CD4-positive, CD25-positive, alpha-beta regulatory T cell (primary cell): ENCODE measurements around the gene LCE5A. TPM values are rescaled to one million over a fixed set of nuclear protein-coding genes. Genes with fewer than 3 reads are reported as not detected.
"Not testable (repeated sequence)": the region's sequence is repeated elsewhere in the genome, so short reads cannot be mapped to it uniquely, and the experiment has no call there.

Source experiments
- ATAC-seq, 2 donors: fragments of 150-1000 bp; cut with Tn5 transposase; one replicate each; pipeline ENCODE4 v1.10.0; 2021; ENCODE audit warnings: low read depth in 2 of 2, moderate number of reproducible peaks in 2 of 2, moderate library complexity in 1 of 2
- DNase-seq, 3 donors: peaks; one replicate each; pipeline versions ENCODE4 v3.0.0 to v3.0.0-alpha.2; 2012 to 2022; ENCODE audit warnings: mixed read lengths in 1 of 3
- H3K27ac ChIP-seq: one replicate; pipeline ENCODE4 v1.7.0; 2013; ENCODE audit warnings: mild to moderate bottlenecking, low read length; ENCODE audit not compliant: insufficient read depth, poor library complexity, severe bottlenecking
- H3K27me3 ChIP-seq: one replicate; pipeline ENCODE4 v1.7.0; 2013; ENCODE audit warnings: low read length; ENCODE audit not compliant: control insufficient read depth, insufficient read depth
- H3K36me3 ChIP-seq: one replicate; pipeline ENCODE4 v1.7.0; 2013; ENCODE audit warnings: mild to moderate bottlenecking, low read length, moderate library complexity; ENCODE audit not compliant: control insufficient read depth, insufficient read depth
- H3K4me1 ChIP-seq: 2 replicates; pipeline ENCODE4 v1.7.0; 2013; ENCODE audit warnings: mild to moderate bottlenecking, low read length; ENCODE audit not compliant: insufficient read depth, control insufficient read depth, poor library complexity, severe bottlenecking
- H3K4me3 ChIP-seq: one replicate; pipeline ENCODE4 v1.7.0; 2013; ENCODE audit warnings: low read depth, mild to moderate bottlenecking, low read length, moderate library complexity
- H3K9me3 ChIP-seq, 2 experiments: 1 replicate in 1 of 2; 2 replicates in 1 of 2; pipeline ENCODE4 v1.7.0; 2013; ENCODE audit warnings: low read length in 2 of 2, mild to moderate bottlenecking in 1 of 2, moderate library complexity in 1 of 2; ENCODE audit not compliant: control insufficient read depth in 2 of 2
- H3K27ac Mint-ChIP-seq, 3 donors: one replicate each; pipeline ENCODE4 v1.8.0; 2020 to 2022; ENCODE audit warnings: mild to moderate bottlenecking in 3 of 3, mixed read lengths in 3 of 3, moderate library complexity in 2 of 3
- H3K27me3 Mint-ChIP-seq: one replicate; pipeline ENCODE4 v1.8.0; 2022; ENCODE audit warnings: mild to moderate bottlenecking, mixed read lengths
- H3K36me3 Mint-ChIP-seq: one replicate; pipeline ENCODE4 v1.8.0; 2020; ENCODE audit warnings: mixed read lengths
- H3K4me1 Mint-ChIP-seq, 4 donors: one replicate each; pipeline ENCODE4 v1.8.0; 2020 to 2022; ENCODE audit warnings: mixed read lengths in 4 of 4, mild to moderate bottlenecking in 1 of 4
- H3K4me3 Mint-ChIP-seq, 4 donors: one replicate each; pipeline ENCODE4 v1.8.0; 2020 to 2022; ENCODE audit warnings: mild to moderate bottlenecking in 4 of 4, mixed read lengths in 4 of 4, moderate library complexity in 3 of 4
- H3K9me3 Mint-ChIP-seq, 7 donors: one replicate each; pipeline ENCODE4 v1.8.0; 2020 to 2022; ENCODE audit warnings: mixed read lengths in 7 of 7, mild to moderate bottlenecking in 3 of 7, moderate library complexity in 2 of 7
- polyA plus RNA-seq, 4 donors: library from polyadenylated mRNA; unstranded; fragments of 300-500 nt; fragmentation: Illumina TruSeq; gene quantifications; one replicate each; pipeline ENCODE4 v1.2.3, GENCODE V29; 2021
- total RNA-seq: library from RNA; stranded (reverse); gene quantifications from one replicate; pipeline ENCODE4 v1.2.3, GENCODE V29; 2022

LCE5A gene
- total and polyA plus RNA-seq, 5 donors from 2014 or later, result not detected

DNA sequence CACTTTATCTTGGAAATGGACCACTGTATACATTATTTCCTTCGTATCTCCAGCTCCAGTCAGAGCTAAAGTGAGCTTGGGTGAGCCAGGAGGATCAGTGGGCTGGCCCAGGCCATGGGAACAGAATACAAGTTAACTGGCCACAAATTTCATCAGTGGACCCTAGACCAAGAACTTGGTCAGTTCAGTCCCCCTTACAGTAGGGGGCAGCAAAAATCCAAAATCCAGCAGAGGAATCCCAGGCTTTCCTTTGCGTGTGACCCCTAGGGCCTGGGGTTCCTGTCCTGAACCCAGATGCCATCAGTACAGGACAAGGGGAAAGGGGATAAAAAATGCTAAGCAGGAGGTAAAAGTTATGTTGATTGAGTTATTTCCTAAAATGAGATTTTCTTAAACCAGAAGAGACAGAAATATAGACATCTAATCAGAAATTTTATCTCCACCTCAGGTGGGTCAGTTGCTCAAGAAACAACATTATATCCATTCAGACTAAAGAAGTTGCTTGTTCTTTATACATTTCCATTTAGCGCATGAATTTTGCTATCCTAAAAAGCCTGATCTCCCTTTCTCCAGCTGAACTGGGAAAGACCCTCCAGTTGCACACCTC is 24.1 kb upstream of the LCE5A start:
- Mint-ChIP-seq H3K4me3 (no peak overlapping the region), H3K27ac (no peak overlapping the region), H3K36me3 (no peaks in the 10 kb centered on the region), H3K9me3 (peaks cover 0 to 8% (median 1%) of the 10 kb centered on the region in 7 donors), H3K27me3 (peaks cover 24% of the 10 kb centered on the region), H3K4me1 (peaks cover 0 to 5% (median 0%) of the 10 kb centered on the region in 4 donors)
- no peak overlapping the region for H3K4me3 ChIP-seq
- H3K27ac ChIP-seq, result no peak overlapping the region
- no peaks in the 10 kb centered on the region for H3K9me3 ChIP-seq
- ATAC-seq (no peak), DNase-seq (peak in 1 of 3 donors; percentile 3)
- H3K4me1 ChIP-seq, result no peaks in the 10 kb centered on the region
- H3K27me3 ChIP-seq, result no peaks in the 10 kb centered on the region
- no peaks in the 10 kb centered on the region for H3K36me3 ChIP-seq

DNA sequence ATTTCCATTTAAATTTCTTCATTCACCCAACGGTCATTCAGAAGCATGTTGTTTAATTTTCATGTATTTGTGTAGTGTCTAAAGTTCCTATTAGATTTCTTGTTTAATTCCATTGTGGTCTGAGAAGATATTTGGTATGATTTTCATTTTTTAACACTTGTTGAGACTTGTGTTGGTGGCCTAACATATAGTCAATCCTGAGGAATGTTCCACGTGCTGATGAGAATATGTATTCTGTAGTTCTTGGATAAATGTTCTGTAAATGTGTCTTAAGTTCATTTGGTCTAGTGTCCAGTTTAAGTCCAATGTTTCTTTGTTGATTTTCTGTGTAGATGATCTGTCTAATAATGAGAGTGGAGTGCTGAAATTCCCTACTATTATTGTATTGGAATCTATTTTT is 22.7 kb upstream of the LCE5A start:
- H3K27me3 ChIP-seq, result no peaks in the 10 kb centered on the region
- Mint-ChIP-seq H3K27ac (no peak overlapping the region), H3K4me3 (no peak overlapping the region), H3K9me3 (peaks cover 0 to 8% (median 1%) of the 10 kb centered on the region in 7 donors), H3K36me3 (no peaks in the 10 kb centered on the region), H3K4me1 (peaks cover 0 to 5% (median 0%) of the 10 kb centered on the region in 4 donors), H3K27me3 (peaks cover 24% of the 10 kb centered on the region)
- no peak overlapping the region for H3K4me3 ChIP-seq
- DNase-seq, result no peak
- no peak overlapping the region for H3K27ac ChIP-seq
- no peaks in the 10 kb centered on the region for H3K9me3 ChIP-seq
- no peaks in the 10 kb centered on the region for H3K36me3 ChIP-seq
- no peak for ATAC-seq
- no peaks in the 10 kb centered on the region for H3K4me1 ChIP-seq

DNA sequence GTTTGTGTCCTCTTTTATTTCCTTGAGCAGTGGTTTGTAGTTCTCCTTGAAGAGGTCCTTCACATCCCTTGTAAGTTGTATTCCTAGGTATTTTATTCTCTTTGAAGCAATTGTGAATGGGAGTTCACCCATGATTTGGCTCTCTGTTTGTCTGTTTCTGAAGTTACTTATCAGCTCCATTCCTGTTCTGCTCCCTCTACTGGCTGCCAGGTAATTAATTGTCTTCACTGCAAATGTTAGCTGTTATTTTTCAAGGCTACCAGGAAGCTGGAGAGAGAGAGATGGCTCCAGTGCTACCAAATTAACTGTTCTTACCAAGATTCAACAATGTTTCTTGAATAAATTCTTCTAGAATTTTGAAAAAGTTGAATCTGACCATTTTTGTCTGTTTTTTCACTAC is 19.1 kb upstream of the LCE5A start:
- H3K9me3 Mint-ChIP-seq, H3K4me1 ChIP-seq, H3K9me3 ChIP-seq, H3K4me1 Mint-ChIP-seq, ATAC-seq, H3K4me3 Mint-ChIP-seq, H3K4me3 ChIP-seq, H3K36me3 Mint-ChIP-seq, H3K27me3 Mint-ChIP-seq, H3K27ac ChIP-seq, H3K27ac Mint-ChIP-seq, H3K27me3 ChIP-seq, H3K36me3 ChIP-seq: not testable (repeated sequence)
- peak in 1 of 3 donors; percentile 6 for DNase-seq

DNA sequence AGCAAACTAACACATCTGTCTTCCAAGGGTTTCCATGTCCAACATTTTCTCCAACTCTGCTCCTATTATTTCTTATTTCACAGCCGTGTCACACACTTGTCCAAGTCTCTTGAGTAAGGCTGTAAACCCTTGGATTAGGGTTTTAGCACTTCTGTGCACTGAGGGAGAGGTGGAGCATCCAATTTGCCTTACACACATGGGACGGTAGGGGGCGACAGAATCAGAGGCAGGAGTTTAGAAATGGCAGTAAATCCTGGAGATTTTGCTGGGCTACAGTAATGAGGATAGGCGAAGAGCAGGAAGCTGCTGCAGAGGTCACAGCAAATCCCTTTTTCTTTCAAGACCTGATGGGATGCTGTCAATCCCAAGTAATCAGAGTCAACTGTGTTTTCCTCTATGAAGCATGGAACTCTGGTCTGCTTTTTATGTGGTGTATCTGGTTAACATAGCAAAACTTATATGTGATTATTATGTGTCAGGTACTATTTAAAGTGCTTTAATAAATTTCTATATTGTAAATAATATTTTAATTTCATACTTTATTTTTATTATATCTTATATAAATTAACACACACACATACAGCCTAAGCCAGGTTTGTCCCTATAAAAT is 15.4 kb upstream of the LCE5A start:
- peak in 1 of 3 donors; percentile 21 for DNase-seq
- H3K27ac Mint-ChIP-seq, result no peak overlapping the region
- H3K27ac ChIP-seq, result no peak overlapping the region

DNA sequence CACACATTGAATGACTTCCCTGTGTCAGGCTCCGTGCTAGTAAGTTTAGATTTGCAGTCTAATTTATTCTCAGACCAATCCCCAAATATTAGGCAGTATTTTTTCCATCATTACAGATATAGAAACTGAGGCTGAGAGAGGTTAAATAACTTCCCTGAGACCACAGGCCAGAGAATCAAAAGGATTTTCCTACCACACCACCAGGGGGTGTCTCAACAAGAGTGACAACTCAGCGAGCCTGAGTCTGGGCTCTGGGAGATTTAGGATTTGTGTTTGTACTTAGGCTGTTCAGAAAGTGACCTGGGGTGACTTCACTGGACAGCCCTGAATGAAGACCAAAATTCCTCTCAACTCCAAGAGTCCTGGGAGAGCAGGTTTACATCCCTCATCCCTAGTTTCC is 13.3 kb upstream of the LCE5A start:
- H3K27ac ChIP-seq, result no peak overlapping the region
- Mint-ChIP-seq H3K4me3 (no peak overlapping the region), H3K36me3 (no peaks in the 10 kb centered on the region), H3K27me3 (no peaks in the 10 kb centered on the region), H3K4me1 (no peaks in the 10 kb centered on the region), H3K9me3 (peaks cover 0 to 3% (median 0%) of the 10 kb centered on the region in 7 donors), H3K27ac (no peak overlapping the region)
- H3K27me3 ChIP-seq, result no peaks in the 10 kb centered on the region
- no peaks in the 10 kb centered on the region for H3K4me1 ChIP-seq
- peak in 1 of 3 donors; percentile 5 for DNase-seq
- H3K36me3 ChIP-seq, result no peaks in the 10 kb centered on the region
- no peaks in the 10 kb centered on the region for H3K9me3 ChIP-seq
- no peak for ATAC-seq
- H3K4me3 ChIP-seq, result no peak overlapping the region

More for the DNA sequence above, 15.4 kb upstream of the LCE5A start:
- H3K4me1 Mint-ChIP-seq, result no peaks in the 10 kb centered on the region
- no peaks in the 10 kb centered on the region for H3K36me3 Mint-ChIP-seq
- no peaks in the 10 kb centered on the region for H3K27me3 Mint-ChIP-seq
- H3K9me3 ChIP-seq, result no peaks in the 10 kb centered on the region
- H3K9me3 Mint-ChIP-seq, result peaks cover 0 to 3% (median 0%) of the 10 kb centered on the region in 7 donors
- no peaks in the 10 kb centered on the region for H3K36me3 ChIP-seq
- no peak overlapping the region for H3K4me3 ChIP-seq
- no peak overlapping the region for H3K4me3 Mint-ChIP-seq
- no peak for ATAC-seq
- H3K4me1 ChIP-seq, result no peaks in the 10 kb centered on the region
- H3K27me3 ChIP-seq, result no peaks in the 10 kb centered on the region

DNA sequence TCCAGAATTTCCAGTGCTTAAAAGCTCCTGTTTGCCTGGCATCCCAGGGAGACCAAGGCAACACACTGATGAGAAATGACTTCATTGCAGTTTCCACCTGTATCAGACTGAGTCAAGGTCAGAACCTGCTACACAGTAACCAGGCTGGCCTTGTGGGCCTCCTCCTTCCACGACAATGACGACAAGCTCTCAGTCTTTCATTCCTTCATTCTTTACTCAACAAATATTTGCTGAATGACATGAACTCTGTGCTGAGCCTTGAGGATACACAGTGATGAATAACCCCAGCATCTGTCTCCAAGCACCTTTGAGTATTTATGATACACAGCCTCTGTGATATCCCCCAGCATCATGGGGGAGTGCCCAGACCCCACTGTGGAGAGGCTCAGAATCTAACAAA is 8.9 kb upstream of the LCE5A start:
- no peaks in the 10 kb centered on the region for H3K9me3 ChIP-seq
- no peak overlapping the region for H3K27ac Mint-ChIP-seq

DNA sequence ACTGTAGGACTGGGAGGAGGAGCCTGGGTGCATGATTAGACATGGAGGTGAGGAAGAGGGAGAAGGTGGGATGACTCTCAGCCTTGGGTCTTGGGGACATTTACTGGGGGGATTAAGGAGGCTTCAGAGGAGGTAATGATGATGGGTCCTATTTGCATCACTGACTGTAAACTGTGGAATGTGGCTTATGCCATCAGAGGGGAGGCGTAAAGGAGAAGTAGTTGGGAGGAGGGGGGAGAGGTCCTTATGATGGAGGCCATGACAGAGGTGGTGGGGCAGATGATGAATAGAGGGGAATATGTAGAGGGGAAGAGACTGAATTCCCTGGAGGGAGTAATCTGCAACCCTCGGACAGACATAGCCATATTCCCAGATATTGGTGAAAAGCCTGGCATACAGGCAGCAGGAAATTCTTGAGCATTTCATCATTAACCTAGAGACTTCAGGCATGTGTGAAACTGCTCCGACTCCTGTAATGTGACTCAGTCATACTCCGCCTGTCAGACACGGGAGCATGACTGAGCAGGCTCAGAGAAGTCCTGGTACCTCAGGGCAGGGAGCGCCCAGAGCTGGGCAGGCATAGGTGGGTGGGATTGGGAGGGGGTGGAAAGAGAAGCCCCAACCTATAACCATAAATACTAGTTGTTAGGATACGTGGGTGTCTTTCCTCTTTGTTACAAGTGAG is 8.0 kb upstream of the LCE5A start:
- Histone ChIP-seq H3K4me3 (no peak overlapping the region), H3K9me3 (no peaks in the 10 kb centered on the region), H3K36me3 (no peaks in the 10 kb centered on the region), H3K27me3 (no peaks in the 10 kb centered on the region), H3K27ac (no peak overlapping the region), H3K4me1 (no peaks in the 10 kb centered on the region)
- H3K4me1 Mint-ChIP-seq, result no peaks in the 10 kb centered on the region
- DNase-seq (no peak), ATAC-seq (no peak)
- H3K4me3 Mint-ChIP-seq, result no peak overlapping the region
- no peak overlapping the region for H3K27ac Mint-ChIP-seq
- H3K27me3 Mint-ChIP-seq, result peaks cover 9% of the 10 kb centered on the region
- H3K36me3 Mint-ChIP-seq, result no peaks in the 10 kb centered on the region
- H3K9me3 Mint-ChIP-seq, result no peaks in the 10 kb centered on the region

More for the DNA sequence above, 8.9 kb upstream of the LCE5A start:
- DNase-seq (no peak), ATAC-seq (no peak)
- H3K4me3 Mint-ChIP-seq, result no peak overlapping the region
- H3K27ac ChIP-seq, result no peak overlapping the region
- no peaks in the 10 kb centered on the region for H3K9me3 Mint-ChIP-seq
- H3K4me1 ChIP-seq, result no peaks in the 10 kb centered on the region
- no peaks in the 10 kb centered on the region for H3K36me3 ChIP-seq
- no peaks in the 10 kb centered on the region for H3K36me3 Mint-ChIP-seq
- H3K27me3 ChIP-seq, result no peaks in the 10 kb centered on the region
- peaks cover 4% of the 10 kb centered on the region for H3K27me3 Mint-ChIP-seq
- H3K4me3 ChIP-seq, result no peak overlapping the region
- no peaks in the 10 kb centered on the region for H3K4me1 Mint-ChIP-seq
